Left renal cortex interstitium (tissue), 4 donors: ENCODE data around the gene CKLF. TPM values are rescaled to one million over a fixed set of nuclear protein-coding genes. Genes with fewer than 3 reads are reported as not detected.

Source experiments
- DNase-seq, 4 donors: peaks; one replicate each; pipeline ENCODE4 v3.0.0-alpha.2; 2013; ENCODE audit warnings: low read depth in 4 of 4, low spot score in 2 of 4, missing footprints in 1 of 4
- polyA plus RNA-seq, 4 donors: library from polyadenylated mRNA; unstranded; fragments of 120-200 nt; gene quantifications; one replicate each; pipeline ENCODE4 v1.2.1, GENCODE V29; 2013; ENCODE audit not compliant: insufficient read length in 4 of 4

CKLF gene
- polyA plus RNA-seq, 4 donors = 35.2 to 41.7 (median 38.4) TPM

GRCh38 chr16:66539623-66540469 is 12.5 kb upstream of the CKLF start:
- no peak for DNase-seq

DNA sequence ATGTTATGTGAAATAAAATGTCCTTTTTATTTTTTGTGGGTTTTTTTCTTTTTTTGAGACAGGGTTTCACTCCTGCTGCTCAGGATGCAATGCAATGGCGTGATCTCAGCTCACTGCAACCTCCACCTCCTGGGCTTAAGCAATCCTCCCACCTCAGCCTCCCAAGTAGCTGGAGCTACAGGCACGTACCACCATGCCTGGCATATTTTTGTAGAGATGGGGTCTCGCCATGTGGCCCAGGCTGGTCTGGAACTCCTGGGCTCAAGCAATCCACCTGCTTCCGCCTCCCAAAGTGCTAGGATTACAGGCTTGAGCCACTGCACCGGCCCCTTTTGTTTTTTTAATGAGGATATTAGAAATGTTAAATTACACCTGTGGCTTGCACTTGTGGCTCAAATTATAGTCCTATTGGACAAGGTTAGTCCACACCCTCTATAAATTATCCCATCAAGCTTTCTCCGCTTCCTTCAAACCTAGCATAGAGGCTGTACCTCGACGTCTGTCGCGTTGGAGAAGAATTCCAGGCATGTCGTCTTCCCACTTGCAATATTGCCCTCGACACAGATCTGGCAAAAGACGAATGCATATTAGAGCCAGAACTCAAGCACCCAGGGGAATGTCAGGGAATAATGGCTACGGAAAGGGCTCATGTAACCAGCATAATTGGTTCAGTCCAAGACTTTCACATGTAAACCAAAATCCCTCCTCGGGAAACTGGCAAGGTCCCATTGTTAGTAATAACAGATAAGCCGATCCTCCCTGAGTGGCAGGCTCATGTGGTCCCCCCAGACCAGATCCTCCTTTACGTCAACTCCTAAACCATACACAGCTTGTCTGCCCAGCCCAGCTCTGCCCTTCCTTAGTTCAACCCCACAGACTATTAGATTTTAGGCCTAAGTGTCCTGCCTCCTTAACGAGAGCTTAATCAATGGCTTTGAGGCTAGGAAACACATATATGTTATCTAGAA is 10.7 kb upstream of the CKLF start:
- DNase-seq = no peak

DNA sequence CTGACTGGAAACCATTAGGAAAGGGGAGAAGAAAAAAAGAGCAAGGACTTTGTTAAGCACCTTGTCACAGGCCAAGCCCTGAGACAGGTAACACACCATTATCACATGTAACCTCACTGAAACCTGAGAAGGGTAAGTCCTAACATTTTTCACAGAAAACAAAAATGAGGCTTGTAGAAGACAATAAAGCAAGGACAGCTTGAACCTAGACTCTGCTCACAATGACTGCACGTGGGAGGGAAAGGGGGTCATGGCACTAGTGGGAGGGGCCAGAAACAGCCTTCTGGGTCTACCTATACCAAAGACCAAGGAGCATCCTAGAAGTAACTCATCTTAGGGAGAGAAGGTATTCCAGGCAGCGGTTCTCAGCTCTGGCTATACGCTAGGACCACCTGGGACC is 10.0 kb upstream of the CKLF start:
- DNase-seq = no peak

- DNase-seq = no peak
These were observed 8.8 kb upstream of the CKLF start for GRCh38 chr16:66543541-66543940.

GRCh38 chr16:66544016-66544757 is 8.2 kb upstream of the CKLF start:
- no peak for DNase-seq

- DNase-seq = no peak
These were observed 5.0 kb upstream of the CKLF start for GRCh38 chr16:66547101-66547989.

GRCh38 chr16:66548068-66548467 is 4.3 kb upstream of the CKLF start:
- no peak for DNase-seq

DNA sequence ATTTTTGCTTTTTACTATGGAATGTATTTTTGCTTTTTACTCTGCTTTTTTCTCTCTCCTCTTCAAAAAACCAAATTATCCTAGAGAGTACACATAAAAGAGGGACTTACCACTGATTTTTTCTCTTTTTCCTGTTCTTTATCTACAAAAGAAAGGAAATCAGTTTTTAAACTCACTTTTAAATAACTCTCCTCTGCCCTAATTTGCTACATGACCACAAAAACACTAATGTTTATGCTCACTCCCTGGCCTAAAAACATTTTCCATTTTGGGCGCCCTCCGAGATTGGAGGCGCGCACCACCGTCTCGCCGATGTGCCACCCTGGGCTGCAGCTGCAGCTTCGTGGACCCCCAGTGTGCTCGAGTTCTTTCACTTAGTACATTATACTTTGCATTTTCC is 3.5 kb upstream of the CKLF start:
- DNase-seq = peak in 1 of 4 donors; percentile 14

GRCh38 chr16:66549284-66550131 is 2.9 kb upstream of the CKLF start, which contains the start of gene TK2:
TSS of gene TK2 (minus strand) at chr16:66550122. CDS start at chr16:66550061, 61 bp downstream.
- DNase-seq = peak; percentile 53 to 74 (median 68)

DNA sequence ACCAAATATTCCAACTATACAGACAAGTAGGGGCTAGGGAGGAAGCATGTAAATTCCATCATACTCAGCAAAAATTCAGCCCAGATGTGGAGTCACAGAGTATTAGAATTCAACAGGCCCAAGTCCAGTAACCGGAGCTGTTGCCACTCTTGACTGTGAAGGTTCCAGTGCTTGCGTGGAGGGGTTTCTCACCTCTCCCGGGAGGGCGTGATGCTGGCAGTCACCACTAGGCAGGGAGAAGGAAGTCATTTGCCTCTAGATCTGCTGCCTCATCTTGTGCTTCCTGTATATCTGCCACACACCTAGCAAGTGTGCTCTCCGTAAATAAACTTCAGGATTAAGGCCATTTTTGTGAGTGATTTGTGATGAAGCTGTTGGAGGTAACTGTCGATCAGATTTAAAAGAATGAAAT is 1.0 kb upstream of the CKLF start:
- peak in 1 of 4 donors; percentile 11 for DNase-seq

GRCh38 chr16:66551788-66552285 is 539 bp upstream of the CKLF start:
- DNase-seq = no peak

- no peak for DNase-seq
These were observed 847 bp downstream of the CKLF start for GRCh38 chr16:66553223-66553622.

- DNase-seq = no peak
These were observed 1.6 kb downstream of the CKLF start for GRCh38 chr16:66554021-66554420.

- no peak for DNase-seq
These were observed 2.1 kb downstream of the CKLF start for GRCh38 chr16:66554495-66554894.

- no peak for DNase-seq
These were observed 7.7 kb downstream of the CKLF start for GRCh38 chr16:66560107-66560506.

DNA sequence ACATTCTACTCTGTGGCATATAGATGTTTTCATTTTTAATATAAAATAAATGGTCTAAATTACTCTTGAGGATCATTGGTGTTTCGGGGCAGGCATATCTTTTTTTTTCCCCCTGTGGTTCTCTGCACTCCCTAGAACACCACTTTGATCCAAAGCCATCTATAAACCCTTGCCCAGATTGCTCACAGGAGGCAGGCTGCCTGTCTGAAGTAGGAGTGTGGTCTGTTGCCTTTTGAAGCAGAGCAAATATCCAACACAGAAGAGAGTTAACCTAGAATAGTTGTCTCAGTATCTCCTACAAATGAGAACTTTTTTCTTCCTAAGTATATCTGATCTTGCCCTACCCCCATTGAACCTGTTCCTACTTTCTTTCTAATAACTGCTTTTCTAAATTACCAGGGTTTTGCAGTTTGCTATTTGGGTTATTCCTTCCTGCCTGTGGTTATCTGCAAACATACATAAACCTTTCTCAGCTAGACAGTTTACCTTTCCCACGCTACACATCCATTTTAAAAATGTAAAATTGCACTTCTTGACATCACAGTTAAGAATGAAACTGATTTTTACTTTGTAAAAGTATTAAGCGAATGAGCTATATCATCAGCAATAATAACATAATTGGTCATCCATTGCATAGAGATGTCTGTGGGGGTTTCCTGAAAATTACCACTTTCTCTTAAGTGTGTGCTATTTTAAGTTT is 9.2 kb downstream of the CKLF start:
- no peak for DNase-seq

- DNase-seq = no peak
These were observed 10.0 kb downstream of the CKLF start for GRCh38 chr16:66562409-66562808.

- no peak for DNase-seq
These were observed 10.6 kb downstream of the CKLF start for GRCh38 chr16:66562986-66563385.
